ENCODE data around the gene RAPGEF5.

DNA sequence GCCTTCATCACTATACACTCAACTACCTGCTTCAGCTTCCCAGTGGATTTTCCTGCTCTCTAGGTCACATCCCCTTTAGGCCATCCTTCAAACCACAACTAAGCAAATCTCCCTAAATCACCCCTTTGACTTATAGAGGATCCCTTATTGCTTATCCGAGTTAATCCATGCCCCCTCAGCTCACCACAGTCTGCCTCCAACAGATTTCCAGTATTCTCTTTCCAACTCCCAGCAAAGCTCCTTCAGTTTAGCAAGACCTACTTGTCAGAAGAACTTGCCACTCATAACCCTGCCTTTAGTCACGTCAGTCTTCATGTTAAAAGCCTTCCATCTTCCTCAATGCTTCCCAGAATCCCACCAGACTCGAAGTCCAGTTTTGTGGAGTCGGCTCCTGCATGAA, 38.6 kb downstream of the RAPGEF5 start:
- TF ChIP-seq EZH2 (IDR thresholded peaks at IDR 0.05; ENCODE audit: insufficient read depth, poor library complexity, severe bottlenecking): no peak
- TF ChIP-seq EZH2phosphoT487 (IDR thresholded peaks at IDR 0.05; ENCODE audit: insufficient read depth, low read depth): no peak
